DMS53 treated with DMSO at 0.1 percent for 48 hours (cell line): ENCODE measurements around the gene GPR42.
"Not testable (repeated sequence)": the region's sequence is repeated elsewhere in the genome, so short reads cannot be mapped to it uniquely, and the experiment has no call there.

Experiments used
- DNase-seq: peaks from one replicate; lab custom pipeline; 2025; ENCODE audit not compliant: unreplicated experiment; lab: John Stamatoyannopoulos, UW

Gene GPR42

GRCh38 chr19:35392742-35393715, 22.2 kb downstream of the GPR42 start:
- DNase-seq, result no peak

- DNase-seq, result no peak
These were observed 24.7 kb downstream of the GPR42 start for GRCh38 chr19:35395382-35396199.

- no peak for DNase-seq
These were observed 25.5 kb downstream of the GPR42 start for GRCh38 chr19:35396240-35396885.

- no peak for DNase-seq
These were observed 26.2 kb downstream of the GPR42 start for GRCh38 chr19:35397064-35397463.

- DNase-seq, result no peak
These were observed 27.7 kb downstream of the GPR42 start for GRCh38 chr19:35398570-35398969.

GRCh38 chr19:35399231-35399630, 28.4 kb downstream of the GPR42 start:
- no peak for DNase-seq

GRCh38 chr19:35399948-35400772, 29.3 kb downstream of the GPR42 start:
- no peak for DNase-seq

GRCh38 chr19:35400773-35401100, 29.9 kb downstream of the GPR42 start:
- DNase-seq, result no peak

GRCh38 chr19:35401416-35401815, 30.5 kb downstream of the GPR42 start:
- not testable (repeated sequence) for DNase-seq

GRCh38 chr19:35403116-35403760, 32.4 kb downstream of the GPR42 start:
- no peak for DNase-seq

GRCh38 chr19:35404879-35405622, 34.2 kb downstream of the GPR42 start:
- DNase-seq, result no peak

GRCh38 chr19:35407619-35408018, 36.8 kb downstream of the GPR42 start:
- DNase-seq, result no peak

- DNase-seq, result no peak
These were observed 37.7 kb downstream of the GPR42 start for GRCh38 chr19:35408284-35409171.

GRCh38 chr19:35409191-35409590, 38.3 kb downstream of the GPR42 start:
- no peak for DNase-seq

GRCh38 chr19:35410487-35410886, 39.6 kb downstream of the GPR42 start:
- no peak for DNase-seq

GRCh38 chr19:35414442-35414841, 43.6 kb downstream of the GPR42 start:
- no peak for DNase-seq

- DNase-seq, result no peak
These were observed 45.5 kb downstream of the GPR42 start for GRCh38 chr19:35416331-35416730.

- DNase-seq, result no peak
These were observed 46.4 kb downstream of the GPR42 start for GRCh38 chr19:35417278-35417677.
